ENCODE results near the gene RPTN.
"Not testable (repeated sequence)": the region's sequence is repeated elsewhere in the genome, so short reads cannot be mapped to it uniquely, and the experiment has no call there.

The RPTN gene

DNA sequence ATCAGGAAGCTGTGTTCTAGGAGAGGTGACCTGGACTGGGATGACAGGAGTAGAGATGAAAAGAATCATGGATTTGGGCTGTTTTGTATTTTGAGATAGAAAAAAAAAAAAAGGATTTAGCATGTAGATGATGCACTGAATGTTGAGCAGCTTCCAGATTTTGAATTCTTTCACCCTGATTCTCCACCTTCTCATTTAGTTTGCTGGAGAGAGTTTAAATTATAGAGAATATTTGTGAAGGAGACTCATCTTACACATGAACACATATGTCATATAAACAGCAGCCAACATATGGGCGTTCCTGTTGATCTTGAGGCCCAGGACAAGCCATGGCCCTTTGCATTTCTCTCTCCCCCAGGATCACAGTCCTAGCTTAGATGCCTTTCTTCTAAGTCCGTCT, 7.4 kb downstream of the RPTN start:
- in situ Hi-C loops (cut with HindIII; ENCODE audit: low sequenced_read_pairs): no loop called here
- H3K4me3 ChIP-seq (ENCODE audit: low read depth, low read length): no peak overlapping the region
- TF ChIP-seq, protein P1, sequence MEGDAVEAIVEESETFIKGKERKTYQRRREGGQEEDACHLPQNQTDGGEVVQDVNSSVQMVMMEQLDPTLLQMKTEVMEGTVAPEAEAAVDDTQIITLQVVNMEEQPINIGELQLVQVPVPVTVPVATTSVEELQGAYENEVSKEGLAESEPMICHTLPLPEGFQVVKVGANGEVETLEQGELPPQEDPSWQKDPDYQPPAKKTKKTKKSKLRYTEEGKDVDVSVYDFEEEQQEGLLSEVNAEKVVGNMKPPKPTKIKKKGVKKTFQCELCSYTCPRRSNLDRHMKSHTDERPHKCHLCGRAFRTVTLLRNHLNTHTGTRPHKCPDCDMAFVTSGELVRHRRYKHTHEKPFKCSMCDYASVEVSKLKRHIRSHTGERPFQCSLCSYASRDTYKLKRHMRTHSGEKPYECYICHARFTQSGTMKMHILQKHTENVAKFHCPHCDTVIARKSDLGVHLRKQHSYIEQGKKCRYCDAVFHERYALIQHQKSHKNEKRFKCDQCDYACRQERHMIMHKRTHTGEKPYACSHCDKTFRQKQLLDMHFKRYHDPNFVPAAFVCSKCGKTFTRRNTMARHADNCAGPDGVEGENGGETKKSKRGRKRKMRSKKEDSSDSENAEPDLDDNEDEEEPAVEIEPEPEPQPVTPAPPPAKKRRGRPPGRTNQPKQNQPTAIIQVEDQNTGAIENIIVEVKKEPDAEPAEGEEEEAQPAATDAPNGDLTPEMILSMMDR (IDR thresholded peaks at IDR 0.05; ENCODE audit: low read depth, low read length): no peak
- DNase-seq (ENCODE audit: low read depth, low spot score): no peak

DNA sequence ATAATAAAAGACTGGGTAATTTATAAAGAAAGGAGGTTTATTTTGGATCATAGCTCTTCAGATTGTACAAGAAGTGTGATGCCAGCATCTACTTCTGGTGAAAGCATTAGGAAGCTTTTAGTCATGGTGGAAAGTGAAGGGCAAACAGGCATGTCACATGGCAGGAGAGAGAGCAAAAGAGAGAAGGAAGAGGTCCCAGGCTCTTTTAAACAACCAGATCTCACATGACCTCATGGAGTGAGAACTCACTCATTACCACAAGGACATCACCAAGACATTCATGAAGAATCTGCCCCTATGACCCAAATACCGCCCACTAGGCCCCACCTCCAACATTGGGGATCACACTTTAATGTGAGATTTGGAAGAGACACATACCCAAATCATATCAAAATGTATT, 10.0 kb downstream of the RPTN start:
- TF ChIP-seq, protein P1 (IDR thresholded peaks at IDR 0.05; ENCODE audit: low read depth, low read length): no peak
- no peak for DNase-seq (ENCODE audit: low read depth, low spot score)
- in situ Hi-C loops (cut with HindIII; ENCODE audit: low sequenced_read_pairs): no loop called here
- no peak overlapping the region for H3K4me3 ChIP-seq (ENCODE audit: low read depth, low read length)

DNA sequence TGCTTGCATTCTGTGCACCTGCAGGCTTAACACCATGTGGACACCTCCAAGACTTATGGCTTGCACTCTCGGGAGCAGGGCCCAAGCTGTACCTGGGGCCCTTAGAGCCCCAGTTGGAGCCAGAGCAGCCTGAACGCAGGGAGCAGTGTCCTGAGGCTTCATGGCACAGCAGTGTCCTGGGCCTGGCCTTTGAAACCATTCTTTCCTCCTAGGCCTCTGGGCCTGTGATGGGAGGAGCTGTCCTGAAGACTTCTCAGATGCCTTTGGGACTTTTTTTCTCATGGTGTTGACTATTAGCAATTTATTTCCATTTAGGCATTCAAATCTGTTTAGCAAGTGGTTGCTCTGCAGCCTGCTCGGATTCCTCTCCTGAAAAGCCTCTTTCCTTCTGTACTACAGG, 11.0 kb downstream of the RPTN start:
- TF ChIP-seq, protein P1 (IDR thresholded peaks at IDR 0.05; ENCODE audit: low read depth, low read length): no peak
- no peak for DNase-seq (ENCODE audit: low read depth, low spot score)
- no peak overlapping the region for H3K4me3 ChIP-seq (ENCODE audit: low read depth, low read length)
- in situ Hi-C loops (cut with HindIII; ENCODE audit: low sequenced_read_pairs): no loop called here

- H3K4me3 ChIP-seq (ENCODE audit: low read depth, low read length): no peak overlapping the region
- in situ Hi-C loops (cut with HindIII; ENCODE audit: low sequenced_read_pairs): no loop called here
- TF ChIP-seq, protein P1 (IDR thresholded peaks at IDR 0.05; ENCODE audit: low read depth, low read length): no peak
- no peak for DNase-seq (ENCODE audit: low read depth, low spot score)
These were observed 13.3 kb downstream of the RPTN start for GRCh38 chr1:152145769-152146168.

- in situ Hi-C loops (cut with HindIII; ENCODE audit: low sequenced_read_pairs); DNase-seq (ENCODE audit: low read depth, low spot score); H3K4me3 ChIP-seq (ENCODE audit: low read depth, low read length): not testable (repeated sequence)
These were observed 14.3 kb downstream of the RPTN start for GRCh38 chr1:152144674-152145183.

- H3K4me3 ChIP-seq (ENCODE audit: low read depth, low read length): no peak overlapping the region
- no peak for DNase-seq (ENCODE audit: low read depth, low spot score)
- in situ Hi-C loops (cut with HindIII; ENCODE audit: low sequenced_read_pairs): no loop called here
- TF ChIP-seq, protein P1 (IDR thresholded peaks at IDR 0.05; ENCODE audit: low read depth, low read length): no peak
These were observed 15.7 kb downstream of the RPTN start for GRCh38 chr1:152143150-152143887.

GRCh38 chr1:152141971-152142584, 16.9 kb downstream of the RPTN start:
- TF ChIP-seq, protein P1 (IDR thresholded peaks at IDR 0.05; ENCODE audit: low read depth, low read length): peak; percentile 83
- in situ Hi-C loops (cut with HindIII; ENCODE audit: low sequenced_read_pairs): no loop called here
- peak; percentile 69 for DNase-seq (ENCODE audit: low read depth, low spot score)
- H3K4me3 ChIP-seq (ENCODE audit: low read depth, low read length): no peak overlapping the region

Measured in astrocyte of the spinal cord (primary cell).